ENCODE data around the gene PHYHIPL.

DNA sequence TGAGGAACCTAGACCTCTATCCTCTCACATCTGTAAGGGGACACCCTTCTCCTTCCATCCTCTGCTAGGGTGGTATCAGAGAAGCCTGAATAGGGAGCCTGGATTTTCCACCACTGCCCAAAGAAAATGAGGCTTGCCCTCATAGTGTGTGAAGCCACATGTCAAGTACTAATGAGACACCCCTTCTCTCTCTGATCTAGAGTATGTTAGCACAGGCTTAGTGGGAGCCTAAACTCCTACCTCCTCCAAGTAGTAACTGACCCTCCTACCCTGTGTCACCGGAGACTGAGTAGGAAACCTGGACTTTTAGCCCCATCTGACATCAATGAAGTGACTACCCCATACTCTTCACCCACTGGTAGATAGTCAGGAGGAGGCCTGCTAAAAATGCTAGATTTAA is 65.6 kb downstream of the PHYHIPL start:
- no peak for TF ChIP-seq MAFK (IDR thresholded peaks at IDR 0.05; ENCODE audit: low read depth, low read length)
- no peak for TF ChIP-seq FOS (IDR thresholded peaks at IDR 0.05; ENCODE audit: low read depth, low read length)
- TF ChIP-seq, protein P1, sequence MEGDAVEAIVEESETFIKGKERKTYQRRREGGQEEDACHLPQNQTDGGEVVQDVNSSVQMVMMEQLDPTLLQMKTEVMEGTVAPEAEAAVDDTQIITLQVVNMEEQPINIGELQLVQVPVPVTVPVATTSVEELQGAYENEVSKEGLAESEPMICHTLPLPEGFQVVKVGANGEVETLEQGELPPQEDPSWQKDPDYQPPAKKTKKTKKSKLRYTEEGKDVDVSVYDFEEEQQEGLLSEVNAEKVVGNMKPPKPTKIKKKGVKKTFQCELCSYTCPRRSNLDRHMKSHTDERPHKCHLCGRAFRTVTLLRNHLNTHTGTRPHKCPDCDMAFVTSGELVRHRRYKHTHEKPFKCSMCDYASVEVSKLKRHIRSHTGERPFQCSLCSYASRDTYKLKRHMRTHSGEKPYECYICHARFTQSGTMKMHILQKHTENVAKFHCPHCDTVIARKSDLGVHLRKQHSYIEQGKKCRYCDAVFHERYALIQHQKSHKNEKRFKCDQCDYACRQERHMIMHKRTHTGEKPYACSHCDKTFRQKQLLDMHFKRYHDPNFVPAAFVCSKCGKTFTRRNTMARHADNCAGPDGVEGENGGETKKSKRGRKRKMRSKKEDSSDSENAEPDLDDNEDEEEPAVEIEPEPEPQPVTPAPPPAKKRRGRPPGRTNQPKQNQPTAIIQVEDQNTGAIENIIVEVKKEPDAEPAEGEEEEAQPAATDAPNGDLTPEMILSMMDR (conservative IDR thresholded peaks at IDR 0.05; ENCODE audit: low read depth, low read length): no peak
- TF ChIP-seq POLR2A (IDR thresholded peaks at IDR 0.05; ENCODE audit: low read depth, low read length): no peak
- TF ChIP-seq BHLHE40 (IDR thresholded peaks at IDR 0.05; ENCODE audit: low read depth, low read length): no peak
- TF ChIP-seq RAD21 (IDR thresholded peaks at IDR 0.05; ENCODE audit: low read length): no peak
- no peak for TF ChIP-seq RFX5 (IDR thresholded peaks at IDR 0.05; ENCODE audit: low read depth, low read length)
- no peak for TF ChIP-seq NFE2L2 (IDR thresholded peaks at IDR 0.05; ENCODE audit: low read depth, low read length)
- no peak for TF ChIP-seq USF2 (IDR thresholded peaks at IDR 0.05; ENCODE audit: low read depth, low read length)
